ENCODE measurements around the gene CATSPERZ.
"Not testable (repeated sequence)": the region's sequence is repeated elsewhere in the genome, so short reads cannot be mapped to it uniquely, and the experiment has no call there.

Gene CATSPERZ

DNA sequence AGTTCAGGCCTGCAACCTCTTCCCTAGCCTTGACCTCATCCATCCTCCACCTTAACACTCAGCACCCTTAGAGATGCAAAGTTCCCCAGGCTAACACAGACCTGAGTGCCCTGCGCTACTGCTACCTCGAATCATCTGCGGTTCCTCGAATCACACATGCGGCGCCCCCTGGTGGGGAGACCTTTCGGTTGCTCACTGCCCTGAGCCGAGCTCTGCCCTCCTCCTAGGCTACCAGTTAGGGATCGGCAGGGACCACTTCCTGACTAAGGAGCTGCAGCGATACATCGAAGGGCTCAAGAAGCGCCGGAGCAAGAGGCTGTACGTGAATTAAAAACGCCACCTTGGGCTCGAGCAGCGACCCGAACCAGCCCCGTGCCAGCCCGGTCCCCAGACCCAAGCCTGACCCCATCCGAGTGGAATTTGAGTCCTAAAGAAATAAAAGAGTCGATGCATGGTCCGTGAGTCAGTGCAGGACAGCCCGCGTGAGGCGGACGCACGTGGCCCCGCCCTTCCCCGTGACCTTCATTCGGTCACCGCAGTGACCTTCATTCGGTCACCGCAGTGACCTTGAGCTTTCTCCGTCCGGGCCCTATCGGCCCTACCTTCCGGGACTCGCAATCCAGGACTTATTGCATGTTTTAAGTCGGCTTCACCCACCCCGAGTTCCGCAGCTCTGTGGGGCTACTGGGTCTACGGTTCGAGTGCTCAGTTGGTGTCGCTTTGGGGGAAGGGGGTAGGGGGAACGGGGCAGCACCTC lies 4.3 kb downstream of the CATSPERZ start:
- DNase-seq (ENCODE audit: low read depth in 3 of 3): peak; percentile 91 to 98 (median 96)

DNA sequence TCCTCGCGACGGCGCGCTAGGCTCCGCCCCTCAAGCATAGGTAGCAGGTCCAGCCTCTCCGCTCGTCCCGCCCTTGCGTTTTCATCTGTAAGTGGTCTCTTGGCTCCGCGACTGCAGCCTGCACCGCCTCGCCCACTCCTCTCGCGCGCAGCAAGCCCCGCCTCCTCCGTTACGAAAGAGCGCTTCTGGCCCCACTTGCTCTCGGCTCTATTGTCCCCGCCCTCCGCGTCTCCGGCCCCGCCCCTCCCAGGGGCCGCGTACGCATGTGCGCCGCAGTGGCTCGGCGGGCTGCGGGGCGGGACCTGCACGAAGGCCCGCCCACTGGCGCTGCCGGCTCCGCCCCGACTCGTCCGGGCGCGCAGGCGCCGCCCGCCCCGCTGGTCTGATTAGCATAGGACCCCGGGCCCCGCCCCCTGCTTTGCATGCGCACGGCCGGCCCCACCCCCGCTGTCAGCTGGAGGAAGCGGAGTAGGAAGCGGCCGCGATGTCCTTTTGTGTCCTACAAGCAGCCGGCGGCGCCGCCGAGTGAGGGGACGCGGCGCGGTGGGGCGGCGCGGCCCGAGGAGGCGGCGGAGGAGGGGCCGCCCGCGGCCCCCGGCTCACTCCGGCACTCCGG lies 5.0 kb downstream of the CATSPERZ start, which contains the start of gene ESRRA:
TSS of gene ESRRA (plus strand) at position 450 of the 616 bp plus-strand sequence. CDS start 1,656 bp downstream, outside the sequence.
- DNase-seq (ENCODE audit: low read depth in 3 of 3): peak; percentile 99 to 100 (median 100)

DNA sequence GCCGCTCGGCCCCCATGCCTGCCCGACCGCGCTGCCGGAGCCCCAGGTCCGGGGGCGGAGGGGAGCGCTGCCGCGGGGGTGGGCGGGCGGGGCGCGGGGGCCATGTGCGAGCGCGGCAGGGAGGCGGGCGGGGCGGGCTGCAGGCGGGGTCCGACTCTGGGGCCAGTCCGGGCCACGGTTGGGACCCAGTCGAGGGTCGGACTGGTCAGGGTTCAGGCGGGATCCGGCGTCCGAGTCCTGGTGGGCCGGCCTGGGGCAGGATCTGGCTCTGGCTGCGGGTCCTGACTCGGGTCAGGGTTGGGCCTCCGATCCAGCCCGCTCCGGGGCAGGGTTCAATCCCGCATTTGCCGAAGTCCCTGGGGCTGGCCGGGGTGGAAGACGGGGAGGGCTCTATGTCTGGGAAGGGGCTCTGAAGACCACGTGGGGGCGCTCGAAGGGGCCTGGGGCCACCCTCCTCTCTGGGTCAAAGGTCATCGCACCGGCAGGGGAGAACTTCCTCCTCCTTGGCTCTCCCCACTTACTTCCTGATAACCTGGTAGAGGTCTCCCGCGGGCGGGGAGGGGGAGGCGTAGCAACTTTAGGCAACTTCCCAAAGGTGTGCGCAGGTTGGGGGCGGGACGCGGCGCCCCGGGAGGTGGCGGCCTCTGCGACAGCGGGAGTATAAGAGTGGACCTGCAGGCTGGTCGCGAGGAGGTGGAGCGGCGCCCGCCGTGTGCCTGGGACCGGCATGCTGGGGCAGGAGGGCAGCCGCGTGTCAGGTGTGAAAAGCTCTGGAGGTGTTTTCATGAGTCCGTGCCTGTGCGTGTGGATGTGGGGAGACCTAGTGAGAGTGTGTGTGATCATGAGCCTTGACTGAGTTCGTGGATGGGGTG lies 5.8 kb downstream of the CATSPERZ start:
- peak in 2 of 3 donors; percentile 45 to 64 for DNase-seq (ENCODE audit: low read depth in 3 of 3)

DNA sequence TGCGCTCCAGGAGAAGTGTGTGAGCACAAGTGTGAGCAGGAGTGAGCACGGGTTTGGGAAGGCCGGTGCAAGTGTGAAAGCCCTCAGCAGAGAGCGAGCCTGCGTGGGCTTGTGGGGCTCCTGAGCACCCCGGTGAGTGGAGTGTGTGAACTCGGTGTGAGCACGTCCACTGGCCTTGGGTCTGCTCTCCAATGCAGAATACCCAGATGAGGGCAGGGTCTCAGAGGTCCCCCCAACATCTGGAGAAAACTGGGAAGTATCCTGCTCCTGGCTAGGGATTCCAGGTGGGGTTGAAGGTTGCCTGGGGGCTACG lies 6.4 kb downstream of the CATSPERZ start:
- no peak for DNase-seq (ENCODE audit: low read depth in 3 of 3)

DNA sequence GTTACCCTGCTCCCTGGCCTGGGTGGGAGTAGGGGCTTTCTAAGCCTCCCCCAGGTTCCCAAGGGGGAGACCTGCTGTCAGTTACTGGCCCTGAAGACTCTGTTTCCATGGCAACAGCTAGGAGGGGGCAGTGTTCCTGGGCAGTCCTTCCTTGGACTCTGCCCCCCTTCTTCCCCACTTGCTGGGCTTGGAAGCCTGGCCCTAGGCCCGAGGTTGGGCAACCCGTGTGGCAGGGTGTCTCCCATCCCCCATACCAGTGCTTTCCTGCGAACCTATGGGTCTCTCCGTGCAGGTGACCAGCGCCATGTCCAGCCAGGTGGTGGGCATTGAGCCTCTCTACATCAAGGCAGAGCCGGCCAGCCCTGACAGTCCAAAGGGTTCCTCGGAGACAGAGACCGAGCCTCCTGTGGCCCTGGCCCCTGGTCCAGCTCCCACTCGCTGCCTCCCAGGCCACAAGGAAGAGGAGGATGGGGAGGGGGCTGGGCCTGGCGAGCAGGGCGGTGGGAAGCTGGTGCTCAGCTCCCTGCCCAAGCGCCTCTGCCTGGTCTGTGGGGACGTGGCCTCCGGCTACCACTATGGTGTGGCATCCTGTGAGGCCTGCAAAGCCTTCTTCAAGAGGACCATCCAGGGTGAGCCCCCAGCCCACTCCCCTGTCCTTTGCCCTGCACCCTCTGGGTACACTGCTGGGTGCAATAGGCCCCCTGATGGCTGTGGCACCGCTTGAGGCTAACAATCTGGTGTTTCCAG lies 6.9 kb downstream of the CATSPERZ start:
- no peak for DNase-seq (ENCODE audit: low read depth in 3 of 3)

GRCh38 chr11:64307795-64308194 lies 7.6 kb downstream of the CATSPERZ start:
- DNase-seq (ENCODE audit: low read depth in 3 of 3): not testable (repeated sequence)

GRCh38 chr11:64312947-64313346 lies 12.8 kb downstream of the CATSPERZ start:
- no peak for DNase-seq (ENCODE audit: low read depth in 3 of 3)

DNA sequence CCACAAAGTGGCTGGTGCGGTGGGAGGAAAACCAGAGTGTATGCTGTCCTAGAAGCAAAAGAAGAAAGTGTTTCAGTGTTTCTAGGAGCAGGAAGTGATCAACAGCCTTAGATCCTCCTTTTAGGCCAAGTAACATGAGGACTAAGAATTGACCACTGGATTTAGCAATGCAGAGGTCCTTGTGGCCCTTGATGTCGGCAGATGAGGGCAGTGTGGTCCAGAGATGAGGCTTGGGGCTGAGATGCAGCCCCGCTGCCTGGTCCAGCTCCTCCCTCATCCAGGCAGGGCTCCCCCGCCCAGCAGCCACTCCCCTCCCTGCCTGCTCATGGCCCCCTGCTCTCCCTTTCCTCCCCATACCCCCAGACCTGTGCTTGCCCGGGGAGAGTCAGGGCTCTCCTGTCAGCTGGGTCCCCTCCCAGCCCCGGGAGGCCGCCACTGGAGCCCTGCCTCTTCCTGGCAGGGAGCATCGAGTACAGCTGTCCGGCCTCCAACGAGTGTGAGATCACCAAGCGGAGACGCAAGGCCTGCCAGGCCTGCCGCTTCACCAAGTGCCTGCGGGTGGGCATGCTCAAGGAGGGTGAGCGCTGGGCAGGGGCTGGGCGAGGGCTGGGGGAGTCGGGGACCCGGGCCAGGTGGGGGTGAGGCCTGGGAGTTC lies 13.5 kb downstream of the CATSPERZ start:
- no peak for DNase-seq (ENCODE audit: low read depth in 3 of 3)

GRCh38 chr11:64314146-64314804 lies 14.1 kb downstream of the CATSPERZ start:
- no peak for DNase-seq (ENCODE audit: low read depth in 3 of 3)

- DNase-seq (ENCODE audit: low read depth in 3 of 3): no peak
Observed at GRCh38 chr11:64314805-64315561, 14.8 kb downstream of the CATSPERZ start.

DNA sequence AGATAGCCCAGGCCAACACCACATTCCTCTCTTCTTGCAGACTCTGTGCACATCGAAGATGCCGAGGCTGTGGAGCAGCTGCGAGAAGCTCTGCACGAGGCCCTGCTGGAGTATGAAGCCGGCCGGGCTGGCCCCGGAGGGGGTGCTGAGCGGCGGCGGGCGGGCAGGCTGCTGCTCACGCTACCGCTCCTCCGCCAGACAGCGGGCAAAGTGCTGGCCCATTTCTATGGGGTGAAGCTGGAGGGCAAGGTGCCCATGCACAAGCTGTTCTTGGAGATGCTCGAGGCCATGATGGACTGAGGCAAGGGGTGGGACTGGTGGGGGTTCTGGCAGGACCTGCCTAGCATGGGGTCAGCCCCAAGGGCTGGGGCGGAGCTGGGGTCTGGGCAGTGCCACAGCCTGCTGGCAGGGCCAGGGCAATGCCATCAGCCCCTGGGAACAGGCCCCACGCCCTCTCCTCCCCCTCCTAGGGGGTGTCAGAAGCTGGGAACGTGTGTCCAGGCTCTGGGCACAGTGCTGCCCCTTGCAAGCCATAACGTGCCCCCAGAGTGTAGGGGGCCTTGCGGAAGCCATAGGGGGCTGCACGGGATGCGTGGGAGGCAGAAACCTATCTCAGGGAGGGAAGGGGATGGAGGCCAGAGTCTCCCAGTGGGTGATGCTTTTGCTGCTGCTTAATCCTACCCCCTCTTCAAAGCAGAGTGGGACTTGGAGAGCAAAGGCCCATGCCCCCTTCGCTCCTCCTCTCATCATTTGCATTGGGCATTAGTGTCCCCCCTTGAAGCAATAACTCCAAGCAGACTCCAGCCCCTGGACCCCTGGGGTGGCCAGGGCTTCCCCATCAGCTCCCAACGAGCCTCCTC lies 15.7 kb downstream of the CATSPERZ start:
- not testable (repeated sequence) for DNase-seq (ENCODE audit: low read depth in 3 of 3)

GRCh38 chr11:64316672-64317324 lies 16.6 kb downstream of the CATSPERZ start:
- no peak for DNase-seq (ENCODE audit: low read depth in 3 of 3)

- DNase-seq (ENCODE audit: low read depth in 3 of 3): peak; percentile 92 to 96 (median 95)
Observed at GRCh38 chr11:64317325-64317960, 17.3 kb downstream of the CATSPERZ start, which contains the start of gene TRMT112. Gene TRMT112, minus strand, starts transcription at chr11:64317559. Its CDS starts 33 bp downstream, at chr11:64317526.

DNA sequence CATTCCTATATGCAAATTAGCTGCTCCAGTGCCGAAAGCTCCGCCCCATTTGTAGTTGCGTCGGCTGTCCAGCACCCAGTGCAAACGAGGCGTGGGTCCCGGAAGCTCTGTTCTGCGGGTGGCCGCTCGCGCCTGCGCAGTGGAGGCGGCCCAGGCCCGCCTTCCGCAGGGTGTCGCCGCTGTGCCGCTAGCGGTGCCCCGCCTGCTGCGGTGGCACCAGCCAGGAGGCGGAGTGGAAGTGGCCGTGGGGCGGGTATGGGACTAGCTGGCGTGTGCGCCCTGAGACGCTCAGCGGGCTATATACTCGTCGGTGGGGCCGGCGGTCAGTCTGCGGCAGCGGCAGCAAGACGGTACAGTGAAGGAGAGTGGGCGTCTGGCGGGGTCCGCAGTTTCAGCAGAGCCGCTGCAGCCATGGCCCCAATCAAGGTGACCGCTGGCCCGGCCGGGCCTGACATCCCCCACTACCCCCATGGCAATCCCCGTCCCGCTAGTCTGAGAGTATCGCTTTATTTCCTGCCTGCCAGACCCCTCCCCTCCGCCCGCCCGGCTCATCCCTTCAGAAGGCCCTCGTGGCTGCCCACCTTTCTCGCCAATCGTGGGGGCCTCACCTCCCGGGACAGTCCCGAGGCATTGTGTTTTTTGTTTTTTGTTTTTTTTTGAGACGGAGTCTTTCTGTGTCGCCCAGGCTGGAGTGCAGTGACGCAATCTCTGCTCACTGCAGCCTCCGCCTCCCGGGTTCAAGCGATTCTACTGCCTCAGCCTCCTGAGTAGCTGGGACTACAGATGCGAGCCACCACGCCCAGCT lies 18.0 kb downstream of the CATSPERZ start, which contains the start of gene PRDX5:
TSS of gene PRDX5 (plus strand) at position 161 of the 805 bp plus-strand sequence. CDS start at position 256, 95 bp downstream.
- peak; percentile 86 to 92 (median 91) for DNase-seq (ENCODE audit: low read depth in 3 of 3)

- no peak for DNase-seq (ENCODE audit: low read depth in 3 of 3)
Observed at GRCh38 chr11:64318766-64319761, 18.9 kb downstream of the CATSPERZ start.
